ENCODE data around the gene PLAU.
"Not testable (repeated sequence)": the region's sequence is repeated elsewhere in the genome, so short reads cannot be mapped to it uniquely, and the experiment has no call there.

The PLAU gene

DNA sequence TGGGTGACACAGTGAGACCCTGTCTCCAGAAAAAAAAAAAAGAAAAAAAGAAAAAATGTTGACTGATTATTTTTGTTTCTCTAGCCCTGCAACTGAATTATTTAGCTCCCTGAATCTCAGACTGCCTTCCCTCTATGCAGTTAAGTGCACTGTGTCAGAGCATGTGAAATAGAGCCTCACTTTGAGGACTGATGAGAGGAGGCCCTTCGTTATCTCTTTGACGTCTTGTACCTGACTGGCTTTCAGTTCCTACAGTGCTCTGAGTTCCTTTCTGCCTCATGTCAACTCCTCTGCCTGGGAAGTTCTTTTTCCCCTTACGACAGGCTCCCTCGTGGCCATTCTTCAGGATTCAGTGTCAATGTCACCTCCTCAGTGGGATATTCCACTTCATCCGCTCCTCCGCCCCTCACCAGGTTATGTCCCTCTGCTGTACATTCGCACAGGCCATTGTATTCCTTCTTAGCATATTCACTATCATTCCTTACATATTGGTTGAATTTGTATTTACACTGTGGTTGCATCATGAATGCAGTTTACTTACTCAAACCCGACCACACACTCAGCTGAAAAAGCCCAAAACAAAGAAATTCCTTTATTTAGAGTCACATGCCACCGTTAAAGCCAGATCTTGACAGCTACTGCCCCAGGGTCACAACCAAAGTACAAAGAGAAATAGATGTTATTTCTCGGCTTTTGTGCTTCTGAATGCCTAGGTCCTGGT, 18.5 kb upstream of the PLAU start:
- intact Hi-C loops (cut with DNase I), result no loop called here
- no peak for DNase-seq

DNA sequence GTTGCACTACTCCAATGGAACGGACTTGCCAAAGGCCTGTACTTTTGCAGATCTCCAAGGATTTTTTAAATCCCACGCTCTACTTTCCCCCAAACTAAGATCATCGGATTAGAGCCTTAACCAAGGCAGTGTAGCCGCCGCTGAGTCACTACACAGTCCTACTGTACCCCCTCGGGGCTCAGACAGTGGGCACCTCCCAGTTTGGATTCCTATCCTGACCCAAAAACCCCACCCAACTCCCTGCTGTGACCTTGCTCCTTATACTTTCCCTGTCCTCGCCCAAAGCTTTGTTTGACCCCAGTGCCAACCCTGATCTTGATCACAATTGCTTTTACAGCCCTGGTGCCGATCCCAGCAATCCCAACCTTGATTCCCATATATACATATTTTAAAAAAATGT, 17.5 kb upstream of the PLAU start:
- intact Hi-C loops (cut with DNase I), result no loop called here
- no peak for DNase-seq

DNA sequence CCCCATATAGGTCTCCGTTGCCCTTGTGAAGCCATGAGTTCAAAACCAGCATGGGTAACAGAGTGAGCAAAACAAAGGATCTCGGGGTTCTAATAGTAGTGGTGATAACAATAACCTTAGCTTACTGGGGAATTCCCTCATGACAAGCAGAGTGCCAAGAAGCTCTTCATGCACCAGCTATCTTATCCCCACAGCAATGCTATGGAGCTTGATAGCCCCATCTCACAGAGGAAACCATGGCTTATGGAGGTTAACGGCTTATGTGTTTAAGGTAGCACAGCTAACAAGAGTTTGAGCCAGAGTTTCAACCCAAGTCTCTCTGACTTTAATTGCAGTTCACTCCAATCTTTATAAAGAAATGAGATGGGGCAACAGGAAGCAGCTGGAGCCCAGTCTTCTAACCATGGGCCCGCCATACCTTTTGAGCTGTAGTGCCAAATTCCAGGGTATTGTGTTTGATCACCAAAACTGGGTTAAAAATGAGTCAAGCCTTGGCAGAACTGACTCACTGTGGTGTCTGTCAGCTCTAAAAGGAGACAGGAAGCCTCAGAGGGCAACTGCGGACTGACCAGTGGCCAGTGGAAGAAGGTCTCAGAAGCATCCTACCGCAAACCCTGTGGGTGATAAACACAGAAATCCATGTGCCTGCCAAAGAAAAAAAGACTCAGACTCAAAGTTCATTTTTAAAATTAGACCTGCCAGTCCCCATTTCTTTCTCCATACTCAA, 16.5 kb upstream of the PLAU start:
- intact Hi-C loops (cut with DNase I), result no loop called here
- no peak for DNase-seq

DNA sequence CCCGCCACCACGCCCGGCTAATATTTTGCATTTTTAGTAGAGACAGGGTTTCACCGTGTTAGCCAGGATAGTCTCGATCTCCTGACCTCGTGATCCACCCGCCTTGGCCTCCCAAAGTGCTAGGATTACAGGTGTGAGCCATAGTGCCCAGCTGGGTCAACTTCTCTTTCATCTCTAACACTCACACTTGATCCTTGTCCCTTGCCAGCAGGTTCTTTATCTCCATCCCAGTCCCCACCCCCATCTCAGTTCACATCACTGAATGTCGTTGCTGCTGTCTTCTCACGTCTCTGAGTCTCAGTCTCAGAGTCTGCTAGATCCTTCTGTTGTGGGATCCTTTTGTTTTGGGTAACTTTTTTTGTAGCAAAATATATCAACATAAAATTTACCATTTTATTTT, 15.6 kb upstream of the PLAU start:
- intact Hi-C loops (cut with DNase I); DNase-seq: not testable (repeated sequence)

DNA sequence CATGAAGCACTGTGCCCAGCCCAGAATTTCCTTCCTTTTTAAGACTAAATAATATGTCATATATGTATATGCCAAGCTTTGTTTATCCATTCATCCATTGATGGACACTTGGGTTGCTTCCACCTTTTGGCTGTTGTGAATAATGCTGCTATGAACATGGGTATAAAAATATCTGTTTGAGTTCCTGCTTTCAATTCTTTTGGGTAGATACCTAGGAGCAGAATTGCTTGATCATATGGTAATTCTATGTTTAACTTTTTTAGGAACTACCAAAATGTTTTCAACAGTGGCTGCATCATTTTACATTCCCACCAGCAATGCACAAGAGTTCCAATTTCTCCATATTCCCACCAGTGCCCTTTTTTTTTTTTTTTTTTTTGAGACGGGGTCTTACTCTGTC, 13.2 kb upstream of the PLAU start:
- no peak for DNase-seq
- intact Hi-C loops (cut with DNase I), result no loop called here

DNA sequence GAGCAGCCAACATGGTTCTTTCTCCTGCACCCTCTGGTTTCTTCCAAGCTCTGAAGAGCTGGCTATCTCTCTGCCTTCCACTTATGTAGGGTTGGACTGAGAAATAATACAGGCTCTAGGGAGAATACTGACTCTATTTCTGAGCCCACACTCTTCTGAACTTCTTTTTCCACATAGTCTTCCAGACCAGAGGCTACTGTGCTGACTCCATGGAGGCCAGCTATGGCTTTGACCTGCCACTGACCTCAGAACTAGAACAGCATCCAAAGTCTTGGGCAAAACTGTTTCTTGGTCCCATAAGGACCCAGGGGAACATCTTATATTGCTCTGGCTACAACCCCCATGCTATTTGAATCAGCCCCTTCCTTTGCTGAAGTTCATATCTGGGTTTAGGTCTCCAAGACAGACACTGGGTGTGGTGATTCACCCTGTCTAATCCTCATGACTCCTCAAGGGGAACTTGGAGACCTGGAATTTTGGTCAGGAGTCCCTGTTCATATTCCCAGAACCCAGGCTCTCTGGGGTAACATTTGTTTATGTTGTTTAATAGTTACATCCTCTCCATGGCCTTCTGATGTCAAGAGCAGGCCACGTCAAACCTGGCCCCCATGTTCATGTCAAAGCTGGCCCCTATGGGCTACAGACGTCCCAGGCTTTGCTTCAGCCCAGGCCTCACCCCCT, 12.1 kb upstream of the PLAU start:
- intact Hi-C loops (cut with DNase I), result no loop called here
- no peak for DNase-seq

DNA sequence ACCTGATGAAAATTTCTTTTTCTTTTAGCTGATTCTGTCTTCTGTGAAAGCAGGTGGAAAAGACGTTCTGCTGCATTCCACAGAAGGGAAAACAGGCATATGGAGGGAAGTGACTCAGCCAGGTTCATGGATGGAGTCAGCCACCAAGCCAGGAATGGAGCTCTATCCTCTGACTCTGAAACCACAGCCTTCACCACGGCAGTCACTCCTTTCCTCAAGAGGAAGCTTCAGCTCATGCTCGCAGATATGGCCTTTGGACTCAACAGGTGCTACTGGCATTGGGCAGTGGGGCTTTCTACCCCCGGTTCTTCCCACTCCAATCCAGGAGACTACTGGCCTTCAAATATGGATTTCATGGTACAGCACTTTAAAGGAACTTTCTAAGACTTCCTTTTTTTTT, 11.5 kb upstream of the PLAU start:
- intact Hi-C loops (cut with DNase I), result no loop called here
- no peak for DNase-seq

DNA sequence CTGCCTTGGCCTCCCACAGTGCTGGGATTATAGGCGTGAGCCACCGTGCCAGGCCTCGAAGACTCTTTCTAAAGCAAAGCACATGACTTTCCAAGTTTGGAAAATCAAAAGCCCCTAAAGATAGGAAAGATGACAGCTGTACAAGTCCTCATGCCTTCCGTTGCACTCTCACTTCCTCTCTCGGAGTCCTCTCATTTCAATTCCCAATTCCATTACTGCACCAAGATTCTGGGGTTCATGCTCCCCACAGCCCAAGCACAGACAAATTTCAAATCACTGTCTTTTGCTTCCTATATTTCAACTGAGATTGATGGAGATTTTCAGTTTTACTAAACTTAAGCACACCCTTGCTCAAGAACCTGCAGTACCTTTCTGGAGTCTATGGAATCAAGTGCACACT, 10.9 kb upstream of the PLAU start:
- DNase-seq, result no peak
- intact Hi-C loops (cut with DNase I), result no loop called here

DNA sequence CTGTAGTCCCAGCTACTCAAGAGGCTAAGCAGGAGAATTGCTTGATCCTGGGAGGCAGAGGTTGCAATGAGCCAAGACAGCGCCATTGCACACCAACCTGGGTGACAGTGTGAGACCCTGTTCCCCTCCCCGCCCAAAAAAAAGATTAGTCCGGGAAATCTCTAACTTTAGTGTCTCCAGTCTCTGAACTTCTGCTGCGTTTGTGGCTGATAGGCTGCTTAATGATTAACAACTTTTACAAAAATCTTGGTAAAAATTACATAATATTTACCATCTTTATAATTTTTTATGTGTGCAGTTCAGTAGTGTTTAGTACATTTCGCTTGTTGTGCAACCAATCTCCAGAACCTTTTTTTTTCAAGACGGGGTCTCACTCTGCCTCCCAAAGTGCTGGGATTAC, 9.7 kb upstream of the PLAU start:
- intact Hi-C loops (cut with DNase I), result no loop called here
- DNase-seq, result no peak

DNA sequence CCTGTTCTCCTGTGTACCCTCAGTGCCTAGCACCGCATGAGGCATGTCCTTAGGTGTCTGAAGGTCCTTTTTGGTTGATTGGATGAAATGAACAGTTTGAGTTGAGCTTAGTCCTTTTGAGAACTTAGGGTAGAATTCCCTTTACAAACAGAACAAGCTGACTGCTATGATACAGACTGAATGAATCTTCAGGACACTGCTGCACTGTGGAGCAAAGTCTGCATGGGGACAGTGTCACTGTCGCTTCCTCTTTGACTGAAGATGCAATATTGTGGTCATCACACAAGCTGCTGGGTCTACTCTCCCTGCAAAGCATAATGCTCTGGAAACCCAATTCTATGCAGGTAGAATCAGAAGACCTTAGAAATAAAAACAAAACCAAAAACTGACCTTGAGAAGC, 8.6 kb upstream of the PLAU start:
- intact Hi-C loops (cut with DNase I), result no loop called here
- DNase-seq, result no peak

DNA sequence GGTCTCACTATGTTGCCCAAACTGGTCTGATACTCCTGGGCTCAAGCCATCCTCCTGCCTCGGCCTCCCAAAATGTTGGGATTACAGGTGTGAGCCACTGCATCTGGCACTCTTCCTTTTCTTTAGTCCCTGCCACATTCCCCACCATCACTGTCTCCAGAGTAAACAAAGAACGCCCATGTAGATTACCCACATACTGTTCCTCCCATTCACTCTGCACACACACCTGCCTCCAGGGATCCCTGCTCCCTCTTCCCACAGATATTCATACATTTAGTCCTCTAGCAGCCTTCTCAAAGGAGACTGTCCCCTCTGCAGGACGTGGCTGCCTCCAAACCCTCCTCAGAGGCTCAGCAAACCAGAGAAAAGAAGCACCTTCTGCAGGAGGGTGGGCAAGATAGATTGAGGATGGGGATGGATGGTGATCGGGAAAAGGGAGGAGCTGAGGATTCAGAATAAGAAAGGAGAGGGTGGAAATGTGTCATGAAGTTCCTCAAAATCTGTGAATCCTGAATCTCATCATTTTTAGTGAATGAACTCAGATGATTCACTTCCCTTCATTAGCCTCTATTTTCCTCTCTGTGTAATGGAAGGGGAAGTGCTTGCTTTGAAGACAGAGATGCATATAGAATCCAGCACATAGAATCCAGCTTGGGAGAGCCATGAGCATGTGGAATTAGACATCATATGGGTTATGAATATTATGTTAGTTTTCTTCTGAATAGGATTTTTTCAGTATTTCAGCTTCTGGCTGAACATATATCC, 5.5 kb upstream of the PLAU start:
- no peak for DNase-seq
- intact Hi-C loops (cut with DNase I), result no loop called here

DNA sequence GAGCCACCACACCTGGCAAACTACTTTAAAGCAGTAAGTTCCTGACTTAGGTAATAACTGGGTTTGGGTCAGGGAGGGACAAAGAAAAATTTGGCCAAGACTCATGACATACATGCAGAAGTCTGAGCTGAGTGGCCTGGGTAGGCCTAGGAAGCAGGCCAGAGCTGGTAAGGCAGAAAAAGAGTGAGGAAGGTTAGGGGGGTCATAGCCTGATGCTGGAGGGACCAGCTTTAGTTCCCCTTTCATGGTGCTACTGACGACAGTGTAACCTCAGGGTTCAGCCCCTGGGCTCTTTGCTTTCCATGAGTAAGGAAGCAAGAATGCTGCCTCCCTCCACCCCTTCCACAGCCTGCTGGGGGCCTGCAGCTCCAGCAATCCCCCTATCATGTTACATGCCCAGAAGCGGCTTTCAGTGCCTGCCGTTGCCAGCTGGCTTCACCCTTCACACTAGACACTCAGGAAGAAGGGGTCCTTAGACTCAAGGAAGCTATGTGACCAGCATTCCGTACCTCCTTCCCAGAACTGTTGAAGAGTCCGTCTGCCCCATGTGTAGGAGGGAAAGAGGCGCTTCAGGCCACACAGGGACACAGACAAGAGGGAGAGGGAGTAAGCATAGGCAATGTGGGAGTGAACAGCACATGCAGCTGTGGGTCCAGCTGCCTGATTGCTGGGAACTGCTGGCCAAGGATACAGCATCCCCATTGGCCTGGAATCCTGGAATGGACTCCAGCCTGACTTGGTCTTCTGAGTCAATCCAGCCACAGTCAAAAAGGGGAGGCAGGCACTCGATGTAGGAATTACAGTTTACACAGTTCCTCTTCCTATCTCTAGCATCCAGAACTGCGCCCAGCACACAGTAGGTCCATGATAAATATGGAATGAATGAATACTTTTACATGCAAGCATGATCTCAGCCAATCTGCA, 4.1 kb upstream of the PLAU start:
- peak in 1 of 42 donors; percentile 17 for DNase-seq
- intact Hi-C loops (cut with DNase I), result no loop called here

DNA sequence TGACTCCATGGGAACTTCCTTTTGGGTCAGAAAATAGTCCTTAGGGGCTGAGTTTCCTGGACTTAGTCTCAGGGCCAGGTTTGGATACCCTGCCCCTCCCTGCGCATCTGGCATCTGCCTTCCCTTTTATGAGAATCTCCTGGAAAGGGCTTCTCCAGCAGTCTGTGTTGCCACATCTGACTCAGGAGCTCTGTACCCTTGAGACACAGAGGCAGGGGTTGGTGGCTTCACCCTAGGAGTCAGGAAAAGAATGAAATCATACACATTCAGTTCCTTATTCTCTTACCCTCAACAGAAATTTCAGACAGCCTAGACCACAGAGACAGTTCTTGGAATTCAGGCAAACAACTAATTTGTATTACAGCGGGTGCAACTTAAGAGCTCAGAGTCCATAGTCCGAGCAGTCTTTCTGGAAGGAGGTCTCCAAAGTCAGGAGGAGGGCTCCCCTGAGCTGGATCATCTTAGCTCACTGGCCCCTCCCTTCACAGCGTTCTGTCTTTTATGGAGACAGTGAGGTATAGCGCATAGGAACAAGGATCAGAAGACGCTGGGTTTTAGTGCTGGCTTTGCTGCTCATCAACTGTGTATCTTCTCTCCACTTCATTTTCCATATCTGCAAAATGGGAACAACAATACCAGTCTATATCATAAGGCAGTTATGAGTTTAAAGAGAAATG, 3.0 kb upstream of the PLAU start:
- DNase-seq, result no peak
- intact Hi-C loops (cut with DNase I), result no loop called here

DNA sequence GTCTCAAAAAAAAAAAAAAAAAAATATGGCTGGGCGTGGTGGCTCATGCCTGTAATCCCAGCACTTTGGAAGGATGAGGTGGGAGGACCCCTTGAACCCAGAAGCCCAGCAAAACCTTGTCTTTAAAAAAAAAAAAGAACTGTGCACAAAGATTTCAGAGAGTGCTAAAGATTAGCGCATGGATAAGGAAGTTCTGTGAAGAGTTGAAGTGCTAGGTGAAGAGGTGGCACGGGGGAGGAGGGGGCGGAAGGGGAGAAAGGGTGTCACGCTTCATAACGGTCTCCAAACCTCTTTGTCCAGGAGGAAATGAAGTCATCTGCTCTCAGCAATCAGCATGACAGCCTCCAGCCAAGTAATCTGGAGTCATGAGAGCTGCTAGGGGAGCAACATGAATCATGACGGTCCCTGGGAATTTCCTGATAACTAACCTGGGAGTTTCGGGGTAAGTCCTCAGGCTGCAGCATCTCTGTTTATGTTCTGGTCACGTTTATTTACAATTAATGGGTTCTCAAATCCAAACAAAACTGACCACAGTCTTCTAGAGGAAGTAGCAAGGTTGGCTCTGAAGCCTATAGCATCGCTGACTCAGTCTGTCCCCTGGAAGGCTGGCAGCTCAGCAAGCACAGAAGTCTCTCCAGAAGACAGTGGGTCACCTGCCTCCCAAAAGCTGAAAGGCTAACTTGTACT, 1.9 kb upstream of the PLAU start:
- DNase-seq, result no peak
- intact Hi-C loops (cut with DNase I), result no loop called here

DNA sequence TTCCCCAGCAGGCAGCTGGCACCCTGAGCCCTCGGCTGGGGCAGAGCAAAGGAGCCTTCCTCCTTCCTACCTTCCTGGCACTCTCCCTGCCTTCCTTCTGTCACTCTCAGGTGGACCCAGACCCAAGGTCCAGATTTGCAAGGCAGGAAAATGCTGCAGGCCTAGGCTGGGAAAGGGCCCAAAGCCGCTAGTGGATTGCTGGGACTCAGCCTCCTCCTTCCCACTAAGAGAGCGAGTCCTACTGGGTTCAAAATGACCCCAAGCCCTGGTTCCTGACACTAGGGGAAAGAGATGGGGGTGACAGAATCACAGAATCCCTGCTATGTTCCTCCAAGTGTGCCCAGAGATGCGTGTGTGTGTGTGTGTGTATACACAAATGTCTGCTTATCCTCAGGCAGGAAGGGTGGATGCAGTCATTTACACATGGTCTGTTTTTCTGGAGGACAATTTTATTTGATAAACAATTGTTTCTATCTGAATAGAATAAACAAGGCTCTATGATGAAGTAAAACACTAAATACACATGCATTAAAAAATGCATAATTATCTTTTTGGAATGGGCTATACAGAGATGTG, 1.3 kb upstream of the PLAU start:
- intact Hi-C loops (cut with DNase I), result no loop called here

DNA sequence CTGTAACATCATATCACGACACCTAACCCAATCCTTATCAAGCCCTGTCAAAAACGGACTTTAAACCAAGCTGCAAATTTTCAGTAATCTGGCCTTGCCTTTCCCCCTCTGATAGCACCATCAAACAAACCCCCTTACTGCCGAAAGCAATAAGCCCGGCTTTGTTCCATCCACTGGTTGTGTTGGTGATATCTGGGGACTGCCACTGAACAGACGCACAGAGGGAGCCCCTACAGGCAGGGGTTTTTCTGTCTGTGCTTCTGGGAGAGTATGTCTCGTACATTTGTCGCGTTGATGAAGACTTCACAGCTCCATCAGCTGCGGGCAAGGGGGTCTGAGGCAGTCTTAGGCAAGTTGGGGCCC, 550 bp upstream of the PLAU start:
- DNase-seq, result no peak
- intact Hi-C loops (cut with DNase I), result no loop called here

More for the DNA sequence above, 1.3 kb upstream of the PLAU start:
- no peak for DNase-seq

DNA sequence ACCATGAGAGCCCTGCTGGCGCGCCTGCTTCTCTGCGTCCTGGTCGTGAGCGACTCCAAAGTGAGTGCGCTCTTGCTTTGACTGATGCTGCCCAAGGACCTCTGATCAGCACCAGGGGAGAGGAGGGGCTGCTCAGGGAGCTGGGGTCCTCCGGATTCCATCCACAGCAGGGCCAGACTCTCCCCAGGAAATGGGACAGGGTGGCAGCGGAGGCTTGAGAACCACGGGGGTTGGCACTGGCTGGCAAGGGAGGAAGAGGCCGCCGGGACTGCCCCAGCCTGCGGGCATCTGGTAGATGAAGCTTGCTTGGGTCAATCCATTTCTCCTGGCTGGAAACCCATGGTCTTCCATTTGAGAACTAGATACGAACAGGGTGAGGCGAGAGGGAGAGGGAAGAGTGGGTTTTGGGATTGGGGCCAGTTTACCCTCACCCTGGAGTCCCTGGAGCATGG, 647 bp downstream of the PLAU start:
- intact Hi-C loops (cut with DNase I), result no loop called here
- DNase-seq, result peak in 1 of 42 donors; percentile 34

Data from head of caudate nucleus (tissue), 42 donors.